Endothelial cell of umbilical vein (primary cell): ENCODE measurements around the gene ZNF205. TPM values are rescaled to one million over a fixed set of nuclear protein-coding genes. Genes with fewer than 3 reads are reported as not detected.

Experiments
- BruUV-seq: library from RNA; stranded (reverse); fragments of 400-500 nt; replicated peaks from 2 replicates; lab custom pipeline; 2021; lab: Mats Ljungman, UMichigan
- CTCF ChIA-PET: fragments of 300-600, 350-600 bp; sonication (Branson Sonifier 250); formaldehyde crosslinking; loops from one replicate; lab custom pipeline; 2021; ENCODE audit warnings: antibody characterized with exemption, inconsistent platforms; lab: Charles Lee
- POLR2A ChIA-PET: fragments of 300-600, 350-600 bp; sonication (Branson Sonifier 250); formaldehyde crosslinking; loops from one replicate; lab custom pipeline; 2021; ENCODE audit warnings: antibody characterized with exemption, inconsistent platforms; lab: Charles Lee
- DNase-seq: peaks from one replicate; pipeline ENCODE4 v3.0.0-alpha.2; 2011; ENCODE audit warnings: low read depth, low spot score
- FAIRE-seq: peaks from 2 replicates; lab custom pipeline; 2011; peaks lifted over from hg19 to GRCh38; lab: Jason Lieb, UNC
- H2AFZ ChIP-seq: 2 replicates; pipeline ENCODE4 v1.6.0; 2012; ENCODE audit warnings: low read depth, low read length, control low read depth, inconsistent platforms
- H3K27ac ChIP-seq: 2 replicates; pipeline ENCODE4 v1.5.1; 2011; ENCODE audit warnings: low read depth, mild to moderate bottlenecking, control low read depth, low read length, moderate library complexity; ENCODE audit not compliant: insufficient read depth
- H3K27me3 ChIP-seq, 2 experiments: 2 replicates each; pipeline versions ENCODE4 v1.6.0 to v1.6.1; 2011; ENCODE audit warnings: low read length in 2 of 2, mixed read lengths in 1 of 2; ENCODE audit not compliant: control insufficient read depth in 2 of 2, insufficient read depth in 2 of 2
- H3K36me3 ChIP-seq, 2 experiments: 2 replicates in 1 of 2; 3 replicates in 1 of 2; pipeline ENCODE4 v1.5.1; 2011; ENCODE audit warnings: low read length in 2 of 2, mild to moderate bottlenecking in 1 of 2, moderate library complexity in 1 of 2; ENCODE audit not compliant: control insufficient read depth in 2 of 2, insufficient read depth in 2 of 2; ENCODE audit errors: extremely low read depth in 1 of 2
- H3K4me1 ChIP-seq: 3 replicates; pipeline ENCODE4 v1.5.1; 2011; ENCODE audit warnings: mild to moderate bottlenecking, low read length; ENCODE audit not compliant: control insufficient read depth, insufficient read depth; ENCODE audit errors: extremely low read depth
- H3K4me2 ChIP-seq: 2 replicates; pipeline ENCODE4 v1.6.1; 2011; ENCODE audit warnings: low read length, control low read depth, mixed read lengths; ENCODE audit not compliant: insufficient read depth
- H3K4me3 ChIP-seq, 3 experiments: fragments of 200-600 bp in 1 of 3; sonication (generic), shearing (Covaris generic) in 1 of 3; replicated peaks in 1 of 3; 2 replicates each; pipeline ENCODE4 v1.5.1; 2011 to 2016; ENCODE audit warnings: control low read depth in 3 of 3, low read length in 3 of 3, mild to moderate bottlenecking in 2 of 3, inconsistent platforms in 1 of 3, low read depth in 1 of 3, moderate library complexity in 1 of 3; ENCODE audit not compliant: insufficient read depth in 1 of 3
- H3K79me2 ChIP-seq: 2 replicates; pipeline ENCODE4 v1.6.0; 2012; ENCODE audit warnings: low read length, inconsistent platforms; ENCODE audit not compliant: control insufficient read depth, insufficient read depth
- H3K9ac ChIP-seq: replicated peaks from 2 replicates; pipeline ENCODE3; 2011; ENCODE audit warnings: low read length, control low read depth; ENCODE audit not compliant: insufficient read depth; ENCODE audit errors: extremely low read depth
- H3K9me1 ChIP-seq: replicated peaks from 3 replicates; pipeline ENCODE4 v1.6.0; 2011; ENCODE audit warnings: mild to moderate bottlenecking, low read length; ENCODE audit not compliant: control insufficient read depth, insufficient read depth; ENCODE audit errors: extremely low read depth
- H3K9me3 ChIP-seq: replicated peaks from 2 replicates; pipeline ENCODE4 v1.5.1; 2012; ENCODE audit warnings: low read length, inconsistent platforms; ENCODE audit not compliant: control insufficient read depth, insufficient read depth
- H4K20me1 ChIP-seq: replicated peaks from 2 replicates; pipeline ENCODE3; 2011; ENCODE audit warnings: mild to moderate bottlenecking, low read length; ENCODE audit not compliant: control insufficient read depth, insufficient read depth; ENCODE audit errors: extremely low read depth
- JUN ChIP-seq: IDR thresholded peaks from 2 replicates; pipeline ENCODE4 v1.6.1; 2011; ENCODE audit warnings: borderline replicate concordance, low read depth; ENCODE audit not compliant: insufficient read length, insufficient read depth
- MYC ChIP-seq: IDR thresholded peaks from one replicate; pipeline ENCODE4 v1.6.1; 2011; ENCODE audit warnings: mild to moderate bottlenecking, low read depth, low read length
- POLR2A ChIP-seq: IDR thresholded peaks from 2 replicates; pipeline ENCODE4 v1.6.1; 2012; ENCODE audit warnings: low read depth, mild to moderate bottlenecking, control low read depth, low read length
- POLR2AphosphoS5 ChIP-seq: IDR thresholded peaks from 2 replicates; pipeline ENCODE4 v1.6.1; 2012; ENCODE audit warnings: low read depth, mild to moderate bottlenecking, control low read depth, low read length, moderate library complexity; ENCODE audit not compliant: insufficient read depth
- dilution Hi-C: fragments of 300-500 bp; cut with MboI; formaldehyde crosslinking; loops from one replicate; pipeline ENCODE4 v1.15.0; 2019; ENCODE audit warnings: low sequenced_read_pairs; ENCODE audit not compliant: extremely low pct_ligation_motif_present
- intact Hi-C: fragments of 100-400 bp; cut with micrococcal nuclease; formaldehyde crosslinking; loops from one replicate; pipeline ENCODE4 v1.10.0; 2022
- polyA plus RNA-seq, 4 experiments: library from polyadenylated mRNA; depleted of rRNA in 3 of 4; stranded (reverse) in 3 of 4; unstranded in 1 of 4; fragments of >200 nt; gene quantifications; 2 replicates each; pipeline versions ENCODE4 v1.2.1 to v1.2.3, GENCODE V29; 2011 to 2012; ENCODE audit warnings: missing spikeins in 1 of 4
- total RNA-seq: library from RNA; stranded (reverse); gene quantifications from 2 replicates; pipeline ENCODE4 v1.2.3, GENCODE V29; 2021
- TF ChIP-seq, protein P1 (sequence below), 2 donors: IDR thresholded peaks; 1 replicate in 1 of 2; 2 replicates in 1 of 2; pipeline ENCODE4 v1.5.1; 2011; ENCODE audit warnings: low read length in 2 of 2, mild to moderate bottlenecking in 2 of 2, moderate library complexity in 2 of 2, control low read depth in 1 of 2, inconsistent platforms in 1 of 2, low read depth in 1 of 2; ENCODE audit not compliant: insufficient read depth in 1 of 2; ENCODE audit errors: extremely low read depth in 1 of 2
- TF ChIP-seq, protein P2 (sequence below): IDR thresholded peaks from 2 replicates; pipeline ENCODE4 v1.6.1; 2011; ENCODE audit not compliant: insufficient read depth, insufficient read length

ZNF205 gene
- total and polyA plus RNA-seq, 2 donors (not counting 3 experiments of a cell fraction or from before 2014, with no cell fraction given) = 18.5 to 19.0 TPM

DNA sequence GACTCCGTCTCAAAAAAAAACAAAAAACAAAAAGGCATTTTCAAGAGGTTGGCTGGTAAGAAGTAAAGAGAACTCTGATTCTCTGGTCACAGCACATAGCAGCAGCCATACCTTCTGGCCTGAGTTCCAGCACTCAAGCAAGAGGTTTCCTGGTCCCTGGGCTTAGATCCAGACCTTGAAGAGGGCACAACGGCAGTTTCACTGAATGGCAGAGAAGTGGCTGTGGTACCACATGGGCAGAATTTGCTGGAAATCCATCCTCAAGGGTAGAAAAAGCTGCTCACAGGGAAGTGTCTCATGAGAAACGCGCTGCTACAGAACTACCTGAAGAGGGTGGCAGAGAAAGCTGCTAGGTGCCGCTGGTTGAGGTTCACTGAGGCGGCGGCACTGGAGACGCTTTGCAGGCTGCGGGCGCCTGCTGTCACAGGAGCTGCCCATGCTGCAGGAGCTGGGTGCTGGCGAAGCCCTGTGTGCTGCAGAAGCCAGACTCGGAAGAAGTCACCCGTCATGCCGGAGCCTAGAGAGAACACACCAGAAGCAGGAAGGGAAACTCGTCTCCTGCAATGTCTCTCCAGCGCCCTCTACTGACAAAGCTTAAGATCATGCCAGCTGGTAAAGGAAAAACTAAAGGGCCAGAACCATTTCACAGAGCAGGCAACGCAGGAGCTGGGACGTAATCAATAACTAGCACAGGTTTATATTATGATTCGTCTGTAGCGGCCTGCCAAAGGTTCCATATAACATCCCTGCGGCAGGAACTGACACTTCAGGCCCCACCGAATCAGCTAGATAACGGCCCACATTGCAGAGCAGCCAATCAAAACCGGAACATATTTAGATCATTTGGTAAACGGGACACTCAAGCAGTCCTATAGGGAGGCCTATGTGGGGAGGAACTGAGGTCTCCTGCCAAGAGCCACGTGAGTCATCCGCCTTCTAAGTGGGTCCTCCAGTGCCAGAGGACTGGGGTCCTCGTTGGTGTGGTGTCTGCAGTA is 17.0 kb downstream of the ZNF205 start:
- intact Hi-C loops (loop anchor here (1.0 kb wide), 3 partner anchors 27 to 70 kb away; no protein-coding TSS in a partner anchor), dilution Hi-C loops (no loop called here)
- ChIA-PET POLR2A (interaction anchor here (1.4 kb wide), 1 partner anchor 70 kb away, joined by 5 read pairs; no protein-coding TSS in a partner anchor), CTCF (interaction anchor here (0.7 to 6.9 kb wide), 31 partner anchors 10 to 372 kb away, joined by 3 to 138 read pairs (median 6); partner anchors contain the start of genes CLUAP1, IL32, ZNF205 and ZSCAN10)
- DNase-seq (peak; percentile 80), FAIRE-seq (peak; percentile 98)
- no peak overlapping the region for H3K9ac ChIP-seq
- no TSS peak for BruUV-seq
- TF ChIP-seq POLR2AphosphoS5 (peak; percentile 69), MYC (no peak), POLR2A (peak; percentile 48), JUN (no peak)
- TF ChIP-seq, protein P1, sequence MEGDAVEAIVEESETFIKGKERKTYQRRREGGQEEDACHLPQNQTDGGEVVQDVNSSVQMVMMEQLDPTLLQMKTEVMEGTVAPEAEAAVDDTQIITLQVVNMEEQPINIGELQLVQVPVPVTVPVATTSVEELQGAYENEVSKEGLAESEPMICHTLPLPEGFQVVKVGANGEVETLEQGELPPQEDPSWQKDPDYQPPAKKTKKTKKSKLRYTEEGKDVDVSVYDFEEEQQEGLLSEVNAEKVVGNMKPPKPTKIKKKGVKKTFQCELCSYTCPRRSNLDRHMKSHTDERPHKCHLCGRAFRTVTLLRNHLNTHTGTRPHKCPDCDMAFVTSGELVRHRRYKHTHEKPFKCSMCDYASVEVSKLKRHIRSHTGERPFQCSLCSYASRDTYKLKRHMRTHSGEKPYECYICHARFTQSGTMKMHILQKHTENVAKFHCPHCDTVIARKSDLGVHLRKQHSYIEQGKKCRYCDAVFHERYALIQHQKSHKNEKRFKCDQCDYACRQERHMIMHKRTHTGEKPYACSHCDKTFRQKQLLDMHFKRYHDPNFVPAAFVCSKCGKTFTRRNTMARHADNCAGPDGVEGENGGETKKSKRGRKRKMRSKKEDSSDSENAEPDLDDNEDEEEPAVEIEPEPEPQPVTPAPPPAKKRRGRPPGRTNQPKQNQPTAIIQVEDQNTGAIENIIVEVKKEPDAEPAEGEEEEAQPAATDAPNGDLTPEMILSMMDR (IDR thresholded peaks at IDR 0.05; ENCODE audit: extremely low read depth in 1 of 2, insufficient read depth in 1 of 2, low read depth in 1 of 2, low read length in 2 of 2) = peak; percentile 86 to 89
- TF ChIP-seq, protein P2, sequence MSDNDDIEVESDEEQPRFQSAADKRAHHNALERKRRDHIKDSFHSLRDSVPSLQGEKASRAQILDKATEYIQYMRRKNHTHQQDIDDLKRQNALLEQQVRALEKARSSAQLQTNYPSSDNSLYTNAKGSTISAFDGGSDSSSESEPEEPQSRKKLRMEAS = no peak
- peaks cover 4% of the 10 kb centered on the region in 2 experiments for H3K36me3 ChIP-seq
- no peak overlapping the region for H3K4me3 ChIP-seq
- H3K9me1 ChIP-seq = no peaks in the 10 kb centered on the region
- H3K9me3 ChIP-seq = no peaks in the 10 kb centered on the region
- H3K4me2 ChIP-seq = peak overlapping the region; percentile 23
- H2AFZ ChIP-seq = no peak overlapping the region
- peaks cover 8% of the 10 kb centered on the region for H3K4me1 ChIP-seq
- peaks cover 14% of the 10 kb centered on the region for H3K79me2 ChIP-seq
- no peak overlapping the region for H3K27ac ChIP-seq
- H4K20me1 ChIP-seq = no peaks in the 10 kb centered on the region
- no peaks in the 10 kb centered on the region for H3K27me3 ChIP-seq
